Cardiac septum (tissue), 1 donor: ENCODE results near the gene SLC24A3. TPM values are rescaled to one million over a fixed set of nuclear protein-coding genes. Genes with fewer than 3 reads are reported as not detected.

Experiments used
- DNase-seq: peaks from one replicate; pipeline ENCODE4 v3.0.0-alpha.2; 2020; ENCODE audit warnings: low spot score
- intact Hi-C: fragments of 100-400 bp; cut with DNase I; formaldehyde crosslinking; loops from one replicate; pipeline ENCODE4 v1.14.0; 2022
- total RNA-seq: library from RNA; stranded (reverse); fragmentation: NEBNext Ultra II Directional; extraction: Animal tissue kit (Norgen Biotek cat#: 25700); gene quantifications from one replicate; pipeline ENCODE4 v1.2.1, GENCODE V29; 2021
- donor health status: DM: no; HTN: no; CAD: no.

The SLC24A3 gene
- total RNA-seq, 1 donor from 2014 or later, result 0.86 TPM

GRCh38 chr20:19701429-19701828 is 489.0 kb downstream of the SLC24A3 start:
- intact Hi-C loops, result no loop called here
- no peak for DNase-seq

GRCh38 chr20:19706463-19706862 is 494.0 kb downstream of the SLC24A3 start:
- intact Hi-C loops, result no loop called here
- DNase-seq, result no peak

DNA sequence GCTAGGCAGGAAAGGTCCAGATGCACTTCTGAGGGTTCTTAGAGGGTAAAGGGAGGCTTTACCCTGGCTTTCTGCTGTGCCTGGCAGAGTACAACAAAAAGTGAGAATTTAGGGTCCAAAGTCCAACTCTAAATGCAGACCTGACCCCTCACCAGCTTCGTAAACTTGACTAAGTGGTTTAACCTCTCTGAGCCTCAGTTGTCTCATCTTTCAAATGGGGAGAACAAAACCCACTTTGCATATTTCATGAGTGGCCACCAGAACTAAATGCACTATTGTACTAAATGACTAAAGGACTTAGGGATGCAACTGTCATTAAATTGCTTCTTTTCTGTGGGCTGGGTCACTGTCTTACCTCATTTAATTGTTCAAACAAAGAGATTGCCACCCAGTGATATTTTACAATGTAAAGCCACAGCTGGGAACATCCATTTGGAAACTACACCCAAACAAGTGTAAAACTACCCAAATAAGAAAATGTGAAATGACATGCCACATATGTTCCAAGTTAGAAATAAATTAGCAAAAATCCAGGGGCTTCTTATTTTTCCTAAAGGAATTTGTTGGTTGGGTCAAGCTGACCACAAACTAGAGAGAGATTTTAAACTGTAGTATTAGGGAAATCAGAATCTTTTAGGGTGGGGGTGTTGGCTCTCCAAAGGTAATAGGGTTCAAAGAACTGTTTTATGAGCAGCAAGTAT is 497.3 kb downstream of the SLC24A3 start:
- intact Hi-C loops, result no loop called here
- DNase-seq, result no peak

DNA sequence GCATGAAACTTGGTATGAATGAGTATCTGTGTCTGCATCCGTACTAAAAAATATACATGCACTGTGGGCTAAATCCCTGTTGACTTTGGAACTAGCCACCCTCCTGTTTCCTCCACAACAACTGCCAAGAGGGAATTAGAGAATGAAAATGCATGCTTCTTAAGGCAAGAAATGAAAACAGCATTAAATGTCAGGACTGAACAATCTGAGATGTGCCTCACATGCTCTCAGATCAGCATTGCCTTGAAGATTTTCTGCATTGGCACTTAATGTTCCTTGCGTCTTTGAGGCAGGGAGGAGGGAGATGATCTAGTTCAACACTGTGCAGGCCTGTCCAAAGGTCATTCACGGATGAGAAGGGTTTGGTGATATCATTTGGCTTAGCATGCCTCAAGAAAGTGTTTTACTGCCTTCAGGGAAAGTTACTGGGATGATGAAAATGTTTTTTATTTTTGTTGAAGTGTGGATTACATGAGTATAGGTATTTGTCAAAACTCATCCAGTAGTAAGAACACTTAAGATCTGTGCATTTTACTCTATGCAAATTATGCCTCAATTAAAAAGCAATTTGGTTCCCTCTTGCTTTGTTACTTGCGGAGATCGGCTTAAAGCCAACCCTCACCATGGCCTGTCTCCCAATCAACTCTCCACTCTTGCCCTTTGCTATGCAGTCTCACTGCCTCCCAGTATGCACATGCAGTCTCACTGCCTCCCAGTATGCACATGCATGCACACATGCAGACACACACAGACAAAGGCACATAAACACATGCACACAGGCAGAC is 498.1 kb downstream of the SLC24A3 start:
- no peak for DNase-seq
- intact Hi-C loops, result no loop called here

- intact Hi-C loops, result no loop called here
- no peak for DNase-seq
These were observed 498.7 kb downstream of the SLC24A3 start for GRCh38 chr20:19711126-19711525.

- no peak for DNase-seq
- intact Hi-C loops, result no loop called here
These were observed 500.3 kb downstream of the SLC24A3 start for GRCh38 chr20:19712721-19713260.

- intact Hi-C loops, result no loop called here
- DNase-seq, result no peak
These were observed 501.6 kb downstream of the SLC24A3 start for GRCh38 chr20:19713822-19714578.

GRCh38 chr20:19714579-19714840 is 502.1 kb downstream of the SLC24A3 start:
- intact Hi-C loops, result no loop called here
- DNase-seq, result no peak

DNA sequence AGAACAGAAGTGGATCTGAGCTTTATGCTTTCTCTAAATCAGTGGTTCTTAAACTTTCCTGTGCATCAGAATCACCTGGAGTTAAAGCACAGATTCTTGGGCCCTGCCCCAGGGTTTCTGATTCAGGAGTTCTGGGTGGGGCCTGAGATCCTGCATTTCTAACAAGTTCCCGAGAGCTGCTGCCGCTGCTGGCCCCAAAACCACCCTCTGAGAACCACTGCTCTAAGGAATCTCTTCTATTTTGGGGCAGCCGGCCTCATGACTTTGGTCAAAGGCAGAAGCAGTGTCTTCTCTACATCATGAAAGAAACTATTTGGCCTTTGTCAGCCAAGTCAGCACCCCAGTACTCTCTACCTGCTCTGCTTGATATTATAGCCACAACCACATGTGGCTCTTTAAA is 503.5 kb downstream of the SLC24A3 start:
- DNase-seq, result no peak
- intact Hi-C loops, result no loop called here

DNA sequence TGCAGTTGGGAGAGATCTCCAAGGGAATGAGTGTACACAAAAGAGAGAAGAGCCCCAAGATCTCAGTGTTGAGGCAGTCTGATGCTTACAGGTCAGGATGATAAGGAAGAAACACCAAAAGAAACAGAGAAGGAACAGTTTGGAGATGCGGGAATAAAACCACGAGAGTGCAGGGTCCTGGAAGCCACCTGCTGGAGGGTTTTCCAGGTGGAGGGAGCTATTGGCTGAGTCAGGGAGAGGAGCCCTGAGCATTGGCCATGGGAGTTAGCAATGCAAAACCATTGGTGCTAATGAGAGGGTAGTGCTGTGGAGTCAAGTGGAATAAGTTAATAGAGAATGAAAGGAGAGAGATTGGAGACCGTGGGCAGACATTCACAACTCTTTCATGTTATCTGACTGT is 506.4 kb downstream of the SLC24A3 start:
- DNase-seq, result no peak
- intact Hi-C loops, result no loop called here

DNA sequence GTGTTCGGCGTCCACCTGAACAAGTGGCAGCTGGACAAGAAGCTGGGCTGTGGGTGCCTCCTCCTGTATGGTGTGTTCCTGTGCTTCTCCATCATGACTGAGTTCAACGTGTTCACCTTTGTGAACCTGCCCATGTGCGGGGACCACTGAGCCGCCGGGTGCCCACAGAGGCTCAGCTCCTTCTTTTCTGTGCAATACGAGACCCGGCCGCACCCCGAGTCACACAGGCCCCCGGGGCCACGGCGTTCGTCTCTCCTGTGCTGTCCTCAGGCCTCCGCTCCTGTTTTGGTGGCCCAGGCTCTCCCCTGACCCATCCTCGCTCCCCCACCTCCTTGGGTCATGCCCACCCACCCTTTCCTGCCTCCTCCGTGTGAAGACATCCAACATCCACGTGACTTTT is 508.5 kb downstream of the SLC24A3 start:
- DNase-seq, result no peak
- intact Hi-C loops, result no loop called here

- intact Hi-C loops, result no loop called here
These were observed 510.6 kb downstream of the SLC24A3 start for GRCh38 chr20:19723051-19723450.

DNA sequence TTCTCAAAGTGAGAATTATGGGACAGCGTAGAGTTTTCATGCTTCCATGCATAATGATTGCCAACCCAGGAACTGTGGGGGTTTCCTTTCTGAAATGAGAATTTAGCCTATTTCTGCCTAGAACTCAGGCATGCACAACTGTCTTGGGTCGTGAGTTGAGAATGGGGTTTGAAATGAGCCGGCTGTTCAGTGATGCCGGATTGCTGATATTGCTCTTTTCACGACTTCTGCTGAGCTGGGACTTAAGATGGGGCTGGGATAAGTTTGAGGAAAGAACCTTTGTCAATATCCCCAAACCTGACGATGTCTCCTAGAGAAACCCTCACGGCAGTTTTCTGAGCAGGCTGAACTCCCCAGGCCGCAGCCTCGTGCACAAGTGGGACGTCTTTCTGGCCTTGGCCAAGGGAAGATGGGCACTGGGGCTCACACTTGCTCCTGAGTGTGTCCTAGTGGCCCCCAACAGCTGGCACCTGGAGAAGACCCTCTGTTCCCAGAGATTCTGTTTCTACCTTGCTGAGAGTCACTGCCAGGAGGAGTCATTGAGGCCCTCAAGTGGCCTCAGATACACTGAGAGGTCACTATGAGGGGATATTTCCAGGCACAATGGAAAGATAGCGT is 511.5 kb downstream of the SLC24A3 start:
- intact Hi-C loops, result no loop called here
- no peak for DNase-seq

More at GRCh38 chr20:19723051-19723450, 510.6 kb downstream of the SLC24A3 start:
- no peak for DNase-seq

GRCh38 chr20:19725373-19725772 is 512.9 kb downstream of the SLC24A3 start:
- DNase-seq, result no peak
- intact Hi-C loops, result no loop called here

DNA sequence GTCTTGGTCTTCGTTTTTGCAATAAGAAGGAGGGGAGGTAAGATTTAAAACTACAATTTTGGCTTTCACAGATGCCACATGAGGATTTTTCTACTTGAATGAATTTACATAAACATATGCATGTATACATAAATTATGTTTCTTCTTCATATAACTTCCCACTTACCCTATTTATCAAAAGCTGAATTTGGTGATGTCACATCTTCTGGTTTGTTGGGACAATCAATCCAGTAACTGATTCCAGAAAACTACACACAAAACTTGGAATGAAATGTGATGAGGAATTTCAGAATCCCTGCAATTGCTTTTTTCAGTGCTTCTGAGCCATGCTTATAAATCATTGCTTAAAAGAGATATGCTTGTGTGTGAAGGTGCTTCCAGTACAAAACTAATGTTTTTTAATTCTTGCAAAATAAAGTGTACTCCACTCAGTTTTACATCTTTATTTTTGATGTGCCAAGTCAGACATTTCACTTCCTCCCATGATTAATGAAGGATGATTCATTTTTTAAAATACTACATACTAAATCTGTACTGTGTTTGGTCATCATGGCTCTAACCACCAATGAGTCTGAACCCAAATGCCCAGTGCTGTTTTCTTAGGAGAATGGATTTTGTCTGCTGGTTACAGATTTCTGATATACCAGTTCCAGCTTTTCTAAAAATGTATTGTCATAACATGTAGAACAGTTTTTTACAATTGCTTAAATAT is 513.5 kb downstream of the SLC24A3 start:
- intact Hi-C loops, result no loop called here
- no peak for DNase-seq

DNA sequence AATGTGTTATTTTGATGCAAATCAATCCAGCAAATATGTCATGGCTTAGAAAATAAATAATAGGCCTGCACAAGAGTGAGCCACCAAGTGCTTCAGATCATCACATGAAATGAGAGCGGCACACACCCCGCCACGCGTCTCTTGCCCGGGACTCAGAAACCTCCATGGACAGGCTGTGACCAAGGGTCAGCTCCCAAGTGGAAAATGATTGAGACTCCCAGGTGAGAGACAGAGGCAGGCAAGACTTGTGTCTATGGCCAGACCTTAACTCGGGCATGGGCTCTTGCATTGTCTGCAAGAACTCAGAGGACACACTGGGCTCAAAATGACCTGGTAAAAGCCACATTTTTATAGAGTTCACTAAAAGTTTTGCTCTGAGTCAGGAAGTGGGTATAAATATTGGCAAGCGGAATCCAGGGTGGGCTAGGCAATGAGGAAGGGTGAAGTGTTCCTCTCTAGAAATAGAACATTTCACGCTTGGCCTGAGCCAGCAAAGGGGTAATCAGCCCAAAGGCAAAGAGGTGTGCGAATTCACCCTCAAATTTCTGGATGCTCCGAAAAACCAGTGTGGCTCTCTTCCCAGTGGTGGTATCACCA is 514.9 kb downstream of the SLC24A3 start:
- intact Hi-C loops, result no loop called here
- no peak for DNase-seq

DNA sequence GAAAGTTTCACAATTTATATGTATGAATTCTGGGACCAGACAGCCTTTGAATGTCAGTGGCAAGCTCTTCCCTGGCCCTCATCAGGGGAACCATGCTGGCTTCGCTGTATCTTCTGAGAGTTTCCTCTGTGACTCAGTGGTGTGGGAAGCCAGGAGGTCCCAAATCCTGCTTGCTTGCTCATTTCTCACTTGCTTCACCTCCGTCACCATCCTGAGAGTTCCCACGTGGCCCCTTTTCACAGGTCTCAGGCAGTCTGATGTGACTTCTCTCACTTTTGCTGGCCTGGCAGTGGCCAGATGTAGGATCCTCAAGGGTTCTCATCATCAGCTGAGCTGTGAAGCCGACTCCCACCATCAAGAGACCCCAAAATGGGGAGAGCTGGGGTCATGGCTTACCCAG is 517.2 kb downstream of the SLC24A3 start:
- intact Hi-C loops, result no loop called here
- no peak for DNase-seq

DNA sequence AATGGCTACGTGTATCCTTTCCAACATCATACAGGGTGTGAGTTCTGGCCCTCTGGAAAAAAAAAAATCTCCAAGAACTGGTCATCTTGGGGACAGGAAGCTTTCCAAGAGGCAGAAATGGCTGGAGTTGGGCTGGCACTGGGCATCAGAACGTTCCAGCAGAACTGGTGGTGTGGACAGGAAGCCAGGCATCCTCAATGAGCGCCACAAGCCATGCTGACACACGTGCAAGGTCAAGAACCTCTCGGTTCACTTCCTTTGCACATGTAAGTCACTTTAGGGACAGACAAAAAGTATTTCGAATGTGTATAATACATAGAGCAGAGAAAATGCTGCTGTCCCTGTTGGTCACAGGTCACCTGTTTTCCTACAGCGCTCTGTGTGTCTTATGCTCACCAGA is 518.3 kb downstream of the SLC24A3 start:
- intact Hi-C loops, result no loop called here
- DNase-seq, result no peak

- DNase-seq, result no peak
- intact Hi-C loops, result loop anchor here (2.0 kb wide), 1 partner anchor 22 kb away; no protein-coding TSS in a partner anchor
These were observed 522.4 kb downstream of the SLC24A3 start for GRCh38 chr20:19734811-19735210.
